MM.1S (cell line): ENCODE measurements around the gene ADARB2.

Experiments used
- DNase-seq: peaks from one replicate; pipeline ENCODE4 v3.0.0-alpha.2; 2015
- H2AFZ ChIP-seq: fragments of 300-600 bp; sonication (generic); 2 replicates; pipeline ENCODE4 v1.6.0; 2016; ENCODE audit warnings: antibody characterized with exemption, low read length
- H3F3A ChIP-seq: fragments of 300-600 bp; sonication (generic); 2 replicates; pipeline ENCODE4 v1.6.1; 2016; ENCODE audit warnings: mild to moderate bottlenecking, antibody characterized with exemption, low read length, moderate library complexity, mixed read lengths; ENCODE audit not compliant: insufficient read depth
- H3K27ac ChIP-seq: fragments of 300-600 bp; sonication (generic); 2 replicates; pipeline ENCODE4 v1.5.1; 2016; ENCODE audit warnings: mild to moderate bottlenecking, low read length
- H3K27me3 ChIP-seq: fragments of 300-600 bp; sonication (generic); replicated peaks from 2 replicates; pipeline ENCODE4 v1.6.0; 2016; ENCODE audit warnings: low read length; ENCODE audit not compliant: insufficient read depth
- H3K36me3 ChIP-seq: fragments of 300-600 bp; sonication (generic); replicated peaks from 2 replicates; pipeline ENCODE4 v1.6.1; 2016; ENCODE audit warnings: mild to moderate bottlenecking, low read length, mixed read lengths; ENCODE audit not compliant: insufficient read depth
- H3K4me1 ChIP-seq: fragments of 300-600 bp; sonication (generic); 2 replicates; pipeline ENCODE4 v1.6.1; 2016; ENCODE audit warnings: low read length, mixed read lengths
- H3K4me2 ChIP-seq: fragments of 300-600 bp; sonication (generic); 2 replicates; pipeline ENCODE4 v1.6.0; 2016; ENCODE audit warnings: low read depth, low read length
- H3K4me3 ChIP-seq: fragments of 300-600 bp; sonication (generic); 2 replicates; pipeline ENCODE4 v1.5.1; 2016; ENCODE audit warnings: low read length, mixed read lengths
- H3K79me2 ChIP-seq: fragments of 300-600 bp; sonication (generic); 2 replicates; pipeline ENCODE4 v1.6.1; 2016; ENCODE audit warnings: mixed run types, low read length, mixed read lengths
- H3K9ac ChIP-seq: fragments of 300-600 bp; sonication (generic); 2 replicates; pipeline ENCODE4 v1.6.1; 2016; ENCODE audit warnings: low read length, mixed read lengths
- H3K9me2 ChIP-seq: fragments of 300-600 bp; sonication (generic); replicated peaks from 2 replicates; pipeline ENCODE4 v1.6.1; 2016; ENCODE audit warnings: mild to moderate bottlenecking, low read length, mixed read lengths; ENCODE audit not compliant: insufficient read depth
- H3K9me3 ChIP-seq: fragments of 300-600 bp; sonication (generic); replicated peaks from 2 replicates; pipeline ENCODE4 v1.6.1; 2016; ENCODE audit warnings: mild to moderate bottlenecking, low read length, mixed read lengths; ENCODE audit not compliant: insufficient read depth
- H4K20me1 ChIP-seq: fragments of 300-600 bp; sonication (generic); 2 replicates; pipeline ENCODE4 v1.6.1; 2016; ENCODE audit warnings: mild to moderate bottlenecking, low read length, moderate library complexity, mixed read lengths; ENCODE audit not compliant: insufficient read depth
- EZH2 ChIP-seq: fragments of 300-600 bp; sonication (generic); optimal IDR thresholded peaks from 2 replicates; pipeline ENCODE3; 2017; ENCODE audit warnings: low read depth, mild to moderate bottlenecking, antibody characterized with exemption, low read length, mixed read lengths
- EZH2phosphoT487 ChIP-seq: fragments of 300-600 bp; sonication (generic); IDR thresholded peaks from 2 replicates; pipeline ENCODE4 v1.6.1; 2018; ENCODE audit warnings: antibody characterized with exemption, low read length
- TF ChIP-seq, protein P1 (sequence below): fragments of 300-600 bp; sonication (generic); IDR thresholded peaks from 2 replicates; pipeline ENCODE4 v1.5.1; 2016; ENCODE audit warnings: antibody characterized with exemption, low read length, mixed read lengths

ADARB2 gene

DNA sequence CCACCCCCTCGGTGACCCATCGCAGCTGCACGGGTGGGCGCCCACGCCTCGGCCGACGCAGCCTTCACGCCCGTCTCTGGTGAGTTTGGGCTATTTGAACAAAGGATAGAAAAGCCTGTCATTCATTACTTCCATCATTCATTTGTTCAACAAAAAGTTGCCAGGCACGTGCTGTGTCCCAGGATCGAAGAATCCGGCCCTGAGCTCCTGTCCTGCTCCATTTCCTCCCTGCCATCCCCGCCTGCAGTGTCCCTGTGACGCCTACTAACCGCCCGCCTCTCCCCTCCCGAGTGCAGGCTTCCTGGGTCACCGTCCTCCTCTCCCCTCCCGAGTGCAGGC lies 341.1 kb downstream of the ADARB2 start:
- Histone ChIP-seq H3K27me3 (no peaks in the 10 kb centered on the region), H3K9me3 (no peaks in the 10 kb centered on the region), H3K27ac (no peak overlapping the region), H3K4me2 (no peak overlapping the region), H4K20me1 (no peaks in the 10 kb centered on the region), H2AFZ (no peak overlapping the region), H3K36me3 (no peaks in the 10 kb centered on the region), H3K79me2 (no peaks in the 10 kb centered on the region), H3K9ac (no peak overlapping the region), H3K9me2 (no peaks in the 10 kb centered on the region), H3F3A (no peaks in the 10 kb centered on the region), H3K4me3 (no peak overlapping the region), H3K4me1 (no peaks in the 10 kb centered on the region)
- TF ChIP-seq, protein P1, sequence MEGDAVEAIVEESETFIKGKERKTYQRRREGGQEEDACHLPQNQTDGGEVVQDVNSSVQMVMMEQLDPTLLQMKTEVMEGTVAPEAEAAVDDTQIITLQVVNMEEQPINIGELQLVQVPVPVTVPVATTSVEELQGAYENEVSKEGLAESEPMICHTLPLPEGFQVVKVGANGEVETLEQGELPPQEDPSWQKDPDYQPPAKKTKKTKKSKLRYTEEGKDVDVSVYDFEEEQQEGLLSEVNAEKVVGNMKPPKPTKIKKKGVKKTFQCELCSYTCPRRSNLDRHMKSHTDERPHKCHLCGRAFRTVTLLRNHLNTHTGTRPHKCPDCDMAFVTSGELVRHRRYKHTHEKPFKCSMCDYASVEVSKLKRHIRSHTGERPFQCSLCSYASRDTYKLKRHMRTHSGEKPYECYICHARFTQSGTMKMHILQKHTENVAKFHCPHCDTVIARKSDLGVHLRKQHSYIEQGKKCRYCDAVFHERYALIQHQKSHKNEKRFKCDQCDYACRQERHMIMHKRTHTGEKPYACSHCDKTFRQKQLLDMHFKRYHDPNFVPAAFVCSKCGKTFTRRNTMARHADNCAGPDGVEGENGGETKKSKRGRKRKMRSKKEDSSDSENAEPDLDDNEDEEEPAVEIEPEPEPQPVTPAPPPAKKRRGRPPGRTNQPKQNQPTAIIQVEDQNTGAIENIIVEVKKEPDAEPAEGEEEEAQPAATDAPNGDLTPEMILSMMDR, result no peak
- TF ChIP-seq EZH2phosphoT487 (no peak), EZH2 (no peak)
- DNase-seq, result no peak

DNA sequence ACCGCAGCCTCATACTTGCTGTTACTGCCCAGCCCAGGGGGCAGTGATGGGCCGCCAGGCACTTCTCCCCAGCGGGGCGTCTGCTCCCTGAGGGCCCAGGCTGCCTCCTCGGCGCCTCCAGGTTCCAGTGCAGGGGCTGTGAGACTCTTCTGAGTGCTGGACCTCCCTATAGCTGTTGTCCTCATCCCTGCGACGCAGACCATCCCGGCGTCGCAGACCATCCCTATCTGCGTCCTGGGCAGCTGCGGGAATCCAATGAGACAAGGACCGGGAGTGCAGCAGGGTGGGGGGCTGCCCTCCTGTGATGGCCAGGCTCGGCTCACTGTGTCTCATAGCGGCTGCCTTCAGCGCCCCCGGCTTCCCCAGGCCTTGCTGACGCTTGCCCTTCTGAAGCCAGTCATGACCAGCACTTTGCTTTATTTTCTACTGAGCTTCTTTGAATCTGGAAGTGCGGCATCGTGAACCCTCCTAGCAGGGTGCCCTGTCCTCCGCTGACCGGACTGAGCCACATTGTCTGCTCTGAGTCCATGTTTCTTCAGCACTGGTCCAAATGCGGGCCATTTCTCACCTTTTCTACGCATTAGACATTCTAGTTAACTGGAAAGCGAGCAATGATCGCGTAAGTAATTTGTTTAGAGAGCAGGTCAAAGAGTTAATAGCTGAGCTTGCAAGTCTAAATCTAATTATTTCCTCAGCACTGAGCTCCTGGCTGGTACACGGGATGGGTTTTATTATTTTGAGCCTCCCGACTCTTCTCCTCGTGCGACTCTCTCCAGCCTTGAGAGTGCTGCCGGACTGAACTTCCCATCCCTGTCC lies 341.6 kb downstream of the ADARB2 start:
- H3K9ac ChIP-seq, result no peak overlapping the region
- H3K4me1 ChIP-seq, result no peaks in the 10 kb centered on the region
- DNase-seq, result no peak
- no peaks in the 10 kb centered on the region for H4K20me1 ChIP-seq
- no peaks in the 10 kb centered on the region for H3F3A ChIP-seq
- H3K36me3 ChIP-seq, result no peaks in the 10 kb centered on the region
- H3K27me3 ChIP-seq, result no peaks in the 10 kb centered on the region
- no peak overlapping the region for H2AFZ ChIP-seq
- H3K9me3 ChIP-seq, result no peaks in the 10 kb centered on the region
- TF ChIP-seq, protein P1, result no peak
- TF ChIP-seq EZH2 (no peak), EZH2phosphoT487 (no peak)
- H3K79me2 ChIP-seq, result no peaks in the 10 kb centered on the region
- no peaks in the 10 kb centered on the region for H3K9me2 ChIP-seq
- H3K4me2 ChIP-seq, result no peak overlapping the region
- no peak overlapping the region for H3K27ac ChIP-seq
- H3K4me3 ChIP-seq, result no peak overlapping the region

DNA sequence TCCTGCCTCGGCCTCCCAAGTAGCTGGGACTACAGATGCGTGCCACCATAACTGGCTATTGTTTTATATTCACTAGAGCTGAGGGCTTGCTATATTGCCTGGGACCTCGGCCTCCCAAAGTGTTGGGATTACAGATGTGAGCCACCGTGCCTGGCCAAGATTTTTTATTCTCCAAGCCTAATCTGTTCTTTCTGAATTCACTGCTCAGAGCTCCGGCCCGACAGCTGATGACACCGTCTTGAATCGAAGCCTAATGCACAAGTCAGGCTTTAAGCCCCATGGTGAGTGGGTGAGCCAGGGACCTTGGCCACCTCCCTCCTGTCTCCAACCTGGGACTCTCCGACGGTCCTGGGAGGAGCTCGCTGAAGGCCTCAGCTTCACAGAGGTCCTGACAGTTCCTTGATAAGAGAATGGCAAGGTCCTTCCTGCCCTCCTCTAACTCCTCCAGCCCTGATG lies 342.3 kb downstream of the ADARB2 start:
- H3K27me3 ChIP-seq, result no peaks in the 10 kb centered on the region
- no peak overlapping the region for H3K4me3 ChIP-seq
- no peak overlapping the region for H2AFZ ChIP-seq
- TF ChIP-seq EZH2, result no peak
- TF ChIP-seq EZH2phosphoT487, result no peak
- TF ChIP-seq, protein P1, result no peak
- H3K9me3 ChIP-seq, result no peaks in the 10 kb centered on the region
- H3K79me2 ChIP-seq, result no peaks in the 10 kb centered on the region
- no peaks in the 10 kb centered on the region for H3K9me2 ChIP-seq
- H4K20me1 ChIP-seq, result no peaks in the 10 kb centered on the region
- H3K27ac ChIP-seq, result no peak overlapping the region
- H3F3A ChIP-seq, result no peaks in the 10 kb centered on the region
- no peak overlapping the region for H3K9ac ChIP-seq
- no peaks in the 10 kb centered on the region for H3K4me1 ChIP-seq
- no peak overlapping the region for H3K4me2 ChIP-seq
- DNase-seq, result no peak
- no peaks in the 10 kb centered on the region for H3K36me3 ChIP-seq
